Stimulated activated CD8-positive, alpha-beta memory T cell treated with anti-CD3 and anti-CD28 coated beads, Interleukin-7, amount 100 ng/mL, for 4 hours (primary cell): ENCODE measurements around the gene LIMS4.
"Not testable (repeated sequence)": the region's sequence is repeated elsewhere in the genome, so short reads cannot be mapped to it uniquely, and the experiment has no call there.

ENCODE experiments used
- DNase-seq, 2 donors: peaks; one replicate each; pipeline ENCODE4 v3.0.0-alpha.2; 2020; ENCODE audit warnings: low read depth in 2 of 2

LIMS4 gene

DNA sequence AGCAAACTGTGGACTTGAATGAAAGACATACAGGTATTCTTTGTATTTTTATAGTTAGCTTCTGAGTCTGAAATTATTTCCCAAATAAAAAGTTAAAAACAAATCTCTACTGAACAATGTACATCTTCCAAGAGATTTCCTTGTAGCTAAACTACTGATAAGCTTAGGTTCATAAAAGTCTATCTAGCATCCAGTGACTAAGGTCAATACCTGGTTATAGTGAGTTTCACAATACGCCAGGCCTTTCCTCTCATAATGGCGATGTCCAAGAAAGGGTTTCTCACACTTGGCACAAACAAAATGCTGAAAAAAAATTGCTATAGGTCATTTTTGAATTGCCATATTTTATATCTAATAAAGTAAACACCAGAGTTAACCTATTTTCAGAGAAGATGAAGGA, 21.7 kb downstream of the LIMS4 start:
- not testable (repeated sequence) for DNase-seq

GRCh38 chr2:110449127-110449947, 23.3 kb downstream of the LIMS4 start:
- DNase-seq = not testable (repeated sequence)

- not testable (repeated sequence) for DNase-seq
These were observed 26.0 kb downstream of the LIMS4 start for GRCh38 chr2:110446644-110447043.

GRCh38 chr2:110443305-110444005, 29.2 kb downstream of the LIMS4 start:
- not testable (repeated sequence) for DNase-seq

GRCh38 chr2:110441905-110442304, 30.7 kb downstream of the LIMS4 start:
- DNase-seq = not testable (repeated sequence)

DNA sequence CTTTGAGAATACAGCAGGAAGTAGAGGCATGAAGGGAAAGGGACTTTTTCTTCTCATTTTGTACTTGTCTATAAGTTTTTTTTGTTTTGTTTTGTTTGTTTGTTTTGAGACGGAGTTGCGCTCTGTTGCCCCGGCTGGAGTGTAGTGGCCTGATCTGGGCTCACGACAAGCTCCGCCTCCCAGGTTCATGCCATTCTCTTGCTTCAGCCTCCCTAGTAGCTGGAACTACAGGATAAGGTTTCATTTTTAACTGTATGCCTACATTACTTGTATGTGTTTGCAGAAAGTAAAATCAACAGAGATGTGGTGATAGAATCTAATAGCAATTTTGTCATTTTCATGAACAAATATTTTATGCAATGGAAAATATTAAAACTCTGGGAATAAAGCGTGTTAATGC, 38.1 kb downstream of the LIMS4 start:
- not testable (repeated sequence) for DNase-seq

GRCh38 chr2:110425725-110426124, 46.9 kb downstream of the LIMS4 start:
- not testable (repeated sequence) for DNase-seq

DNA sequence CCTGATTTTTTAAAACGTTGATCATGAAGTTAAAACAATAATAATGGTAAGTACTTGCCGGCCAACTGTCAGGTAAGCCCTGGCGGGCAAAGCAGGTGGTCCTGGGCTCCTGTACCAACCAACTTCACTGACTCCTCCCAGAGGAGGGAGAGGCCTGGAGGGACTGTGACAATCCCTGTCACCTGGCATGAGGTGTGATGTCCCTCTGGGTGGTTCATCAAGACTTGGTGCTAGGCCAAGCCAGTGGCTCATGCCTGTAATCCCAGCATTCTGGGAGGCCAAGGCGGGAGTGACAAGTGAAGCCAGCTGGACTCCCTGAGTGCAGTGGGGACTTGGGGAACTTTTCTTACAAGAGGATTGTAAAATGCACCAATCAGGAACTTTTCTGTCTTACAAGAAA, 48.2 kb downstream of the LIMS4 start:
- not testable (repeated sequence) for DNase-seq

GRCh38 chr2:110423574-110423962, 49.0 kb downstream of the LIMS4 start:
- not testable (repeated sequence) for DNase-seq

DNA sequence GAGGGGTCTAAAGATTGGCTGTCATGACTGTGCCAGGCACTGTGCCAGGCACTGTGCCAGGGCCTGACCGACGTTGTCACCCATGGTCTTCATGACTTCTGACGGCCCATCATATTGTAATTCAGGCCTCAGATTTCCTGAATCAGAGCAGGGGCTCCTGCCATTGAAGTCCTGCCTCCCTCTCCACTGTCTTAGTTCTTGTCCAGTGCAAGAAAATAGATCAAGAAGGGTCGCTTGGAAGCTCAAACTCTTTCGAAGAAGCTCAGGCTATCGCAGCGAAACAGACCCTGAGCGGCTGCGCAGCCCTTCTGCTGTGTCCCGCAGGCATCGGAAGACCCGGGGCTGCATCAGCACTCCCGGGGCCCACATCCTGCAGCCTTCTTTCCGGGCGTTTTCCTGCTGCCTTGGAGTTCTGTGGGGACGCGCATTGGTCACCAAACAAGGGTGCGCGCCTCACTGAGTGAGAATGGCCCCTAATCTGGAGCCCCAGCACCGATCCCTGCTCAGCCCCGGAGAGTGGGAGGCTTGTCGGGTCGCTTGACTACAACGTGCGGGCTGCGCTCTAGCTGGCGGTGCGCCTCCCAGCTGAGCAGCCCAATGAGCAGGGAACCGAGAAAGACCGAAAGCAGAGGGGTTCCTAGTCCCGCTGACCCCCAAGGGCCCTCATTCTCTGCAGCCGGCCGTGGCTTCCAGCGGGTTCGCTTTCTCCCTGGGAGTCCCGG, 49.6 kb downstream of the LIMS4 start:
- DNase-seq = not testable (repeated sequence)

GRCh38 chr2:110420641-110421354, 51.8 kb downstream of the LIMS4 start:
- DNase-seq = not testable (repeated sequence)

DNA sequence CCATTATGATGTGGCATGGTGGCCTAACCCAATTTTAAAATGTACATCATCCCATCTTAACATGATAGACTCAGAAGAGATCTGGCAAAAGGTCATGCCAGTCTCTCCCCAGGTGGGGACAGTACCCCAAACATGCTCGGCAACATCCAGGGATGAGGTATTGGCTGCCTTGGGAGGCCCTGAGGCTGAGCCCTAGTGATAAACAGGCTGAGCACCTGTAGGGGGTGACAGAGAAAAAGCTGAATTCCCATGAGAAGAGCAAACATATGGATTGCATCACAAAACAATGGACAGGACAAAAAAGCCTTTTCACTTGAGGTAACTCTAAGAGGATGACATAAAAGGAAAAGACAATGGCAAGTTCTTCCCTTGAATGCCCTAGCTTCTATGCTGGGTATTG, 65.5 kb downstream of the LIMS4 start:
- not testable (repeated sequence) for DNase-seq

- not testable (repeated sequence) for DNase-seq
These were observed 67.6 kb downstream of the LIMS4 start for GRCh38 chr2:110404988-110405387.

GRCh38 chr2:110404246-110404645, 68.4 kb downstream of the LIMS4 start:
- not testable (repeated sequence) for DNase-seq

- not testable (repeated sequence) for DNase-seq
These were observed 71.5 kb downstream of the LIMS4 start for GRCh38 chr2:110401001-110401618.

DNA sequence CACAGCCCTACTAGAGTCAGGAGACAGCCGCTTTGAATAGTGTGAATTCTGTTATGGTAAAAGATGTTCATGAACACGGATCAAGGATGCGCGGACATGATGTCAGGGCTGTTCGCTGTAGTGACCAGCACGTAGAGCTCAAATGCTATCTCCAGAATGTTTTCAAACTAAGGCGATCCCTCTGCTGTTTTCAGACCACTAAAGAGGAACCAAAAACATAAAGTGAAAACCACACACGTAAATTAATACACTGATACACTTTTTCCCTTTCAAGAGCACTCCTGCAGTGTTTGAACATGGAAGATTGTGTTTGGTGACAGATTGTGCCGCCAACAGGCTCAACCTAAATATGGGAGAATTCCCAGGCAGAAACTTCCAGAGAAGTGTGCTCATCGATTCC, 73.2 kb downstream of the LIMS4 start:
- not testable (repeated sequence) for DNase-seq

GRCh38 chr2:110395990-110396389, 76.6 kb downstream of the LIMS4 start:
- DNase-seq = not testable (repeated sequence)
